Stimulated activated CD4-positive, alpha-beta T cell treated with anti-CD3 and anti-CD28 coated beads, Interleukin-2, amount 100 ng/mL, for 4 hours (primary cell): ENCODE measurements around the gene KIAA1210.

Source experiments
- DNase-seq: peaks from one replicate; pipeline ENCODE4 v3.0.0-alpha.2; 2020; ENCODE audit warnings: low read depth

Gene KIAA1210

GRCh38 chrX:119127650-119128049 is at the start of gene KIAA1210:
KIAA1210 (minus strand) TSS chrX:119127812; CDS start chrX:119123642, 4,170 bp downstream.
- DNase-seq = no peak

GRCh38 chrX:119177278-119177677 is 49.7 kb upstream of the KIAA1210 start:
- DNase-seq = no peak

- no peak for DNase-seq
Observed at GRCh38 chrX:119174900-119175299, 47.3 kb upstream of the KIAA1210 start.

- DNase-seq = no peak
Observed at GRCh38 chrX:119168104-119168503, 40.5 kb upstream of the KIAA1210 start.

- no peak for DNase-seq
Observed at GRCh38 chrX:119158226-119158625, 30.6 kb upstream of the KIAA1210 start.

- no peak for DNase-seq
Observed at GRCh38 chrX:119156241-119156640, 28.6 kb upstream of the KIAA1210 start.

- no peak for DNase-seq
Observed at GRCh38 chrX:119155416-119156035, 27.9 kb upstream of the KIAA1210 start.

GRCh38 chrX:119151051-119151380 is 23.4 kb upstream of the KIAA1210 start:
- DNase-seq = no peak

- no peak for DNase-seq
Observed at GRCh38 chrX:119150163-119151050, 22.8 kb upstream of the KIAA1210 start.

GRCh38 chrX:119147486-119147885 is 19.9 kb upstream of the KIAA1210 start:
- DNase-seq = no peak

GRCh38 chrX:119145241-119145653 is 17.6 kb upstream of the KIAA1210 start:
- DNase-seq = no peak

GRCh38 chrX:119134466-119134865 is 6.9 kb upstream of the KIAA1210 start:
- DNase-seq = no peak

GRCh38 chrX:119132961-119133360 is 5.3 kb upstream of the KIAA1210 start:
- DNase-seq = no peak

GRCh38 chrX:119132316-119132715 is 4.7 kb upstream of the KIAA1210 start:
- DNase-seq = no peak

GRCh38 chrX:119130911-119131310 is 3.3 kb upstream of the KIAA1210 start:
- DNase-seq = no peak

- DNase-seq = no peak
Observed at GRCh38 chrX:119121341-119121740, 6.3 kb downstream of the KIAA1210 start.

GRCh38 chrX:119118780-119119395 is 8.7 kb downstream of the KIAA1210 start:
- no peak for DNase-seq

GRCh38 chrX:119107206-119107605 is 20.4 kb downstream of the KIAA1210 start:
- no peak for DNase-seq

- no peak for DNase-seq
Observed at GRCh38 chrX:119105826-119106225, 21.8 kb downstream of the KIAA1210 start.

GRCh38 chrX:119101168-119101567 is 26.4 kb downstream of the KIAA1210 start:
- no peak for DNase-seq

GRCh38 chrX:119095936-119096335 is 31.7 kb downstream of the KIAA1210 start:
- no peak for DNase-seq

GRCh38 chrX:119094819-119095218 is 32.8 kb downstream of the KIAA1210 start:
- no peak for DNase-seq
